T-helper 1 cell (primary cell): ENCODE measurements around the gene VAC14.
"Not testable (repeated sequence)": the region's sequence is repeated elsewhere in the genome, so short reads cannot be mapped to it uniquely, and the experiment has no call there.

Experiments
- DNase-seq, 5 donors: peaks; one replicate each; pipeline ENCODE4 v3.0.0-alpha.2; 2012 to 2020

The VAC14 gene

GRCh38 chr16:70758786-70759185, 42.2 kb downstream of the VAC14 start:
- no peak for DNase-seq

GRCh38 chr16:70757183-70757582, 43.8 kb downstream of the VAC14 start:
- DNase-seq: no peak

- DNase-seq: no peak
Measured at GRCh38 chr16:70756071-70756470, 44.9 kb downstream of the VAC14 start.

- DNase-seq: no peak
Measured at GRCh38 chr16:70754851-70755600, 45.9 kb downstream of the VAC14 start.

GRCh38 chr16:70754371-70754770, 46.6 kb downstream of the VAC14 start:
- no peak for DNase-seq

- DNase-seq: no peak
Measured at GRCh38 chr16:70753694-70754325, 47.1 kb downstream of the VAC14 start.

- no peak for DNase-seq
Measured at GRCh38 chr16:70753228-70753627, 47.7 kb downstream of the VAC14 start.

GRCh38 chr16:70752426-70752825, 48.5 kb downstream of the VAC14 start:
- no peak for DNase-seq

GRCh38 chr16:70751593-70751992, 49.4 kb downstream of the VAC14 start:
- DNase-seq: no peak

GRCh38 chr16:70750893-70751467, 50.0 kb downstream of the VAC14 start:
- DNase-seq: no peak

- no peak for DNase-seq
Measured at GRCh38 chr16:70749681-70750601, 51.0 kb downstream of the VAC14 start.

GRCh38 chr16:70749006-70749678, 51.8 kb downstream of the VAC14 start:
- DNase-seq: no peak

- DNase-seq: no peak
Measured at GRCh38 chr16:70747703-70748631, 53.0 kb downstream of the VAC14 start.

GRCh38 chr16:70746708-70747424, 54.1 kb downstream of the VAC14 start:
- DNase-seq: peak in 1 of 5 donors; percentile 16

GRCh38 chr16:70746040-70746707, 54.8 kb downstream of the VAC14 start:
- no peak for DNase-seq

- DNase-seq: no peak
Measured at GRCh38 chr16:70745536-70746025, 55.4 kb downstream of the VAC14 start.

- DNase-seq: no peak
Measured at GRCh38 chr16:70744366-70744765, 56.6 kb downstream of the VAC14 start.

- no peak for DNase-seq
Measured at GRCh38 chr16:70743791-70744190, 57.2 kb downstream of the VAC14 start.

GRCh38 chr16:70742967-70743366, 58.0 kb downstream of the VAC14 start:
- not testable (repeated sequence) for DNase-seq

- DNase-seq: no peak
Measured at GRCh38 chr16:70741783-70742125, 59.2 kb downstream of the VAC14 start.
